ENCODE results near the gene ANKRD65. TPM values are rescaled to one million over a fixed set of nuclear protein-coding genes. Genes with fewer than 3 reads are reported as not detected.

The ANKRD65 gene
- total and polyA plus RNA-seq, 4 experiments from 2014 or later, result not detected

- Mint-ChIP-seq H3K36me3 (no peaks in the 10 kb centered on the region), H3K4me3 (no peak overlapping the region), H3K27ac (no peak overlapping the region), H3K9me3 (no peaks in the 10 kb centered on the region), H3K27me3 (peaks cover 12 to 16% of the 10 kb centered on the region in 2 donors), H3K4me1 (peaks cover 0 to 8% (median under 1%) of the 10 kb centered on the region in 4 donors)
- ChIA-PET CTCF (ENCODE audit: partially characterized antibody) (no interaction called here), POLR2A (ENCODE audit: partially characterized antibody) (no interaction called here)
- no peaks in the 10 kb centered on the region for H3K36me3 ChIP-seq (ENCODE audit: insufficient read depth, low read length)
- H3K4me1 ChIP-seq (ENCODE audit: insufficient read depth, low read length), result peaks cover 7% of the 10 kb centered on the region
- H3K27ac ChIP-seq (ENCODE audit: low read depth, low read length), result no peak overlapping the region
- no peaks in the 10 kb centered on the region for H3K9me3 ChIP-seq (ENCODE audit: control insufficient read depth in 1 of 2, low read length in 2 of 2)
- peaks cover 24% of the 10 kb centered on the region for H3K27me3 ChIP-seq (ENCODE audit: insufficient read depth, low read length)
- DNase-seq, result peak in 1 of 5 donors; percentile 30
- H3K4me3 ChIP-seq (ENCODE audit: low read length in 2 of 2), result no peak overlapping the region
- intact Hi-C loops (cut with micrococcal nuclease), result no loop called here
Measured at GRCh38 chr1:1433804-1434130, 12.7 kb upstream of the ANKRD65 start.

- POLR2A ChIA-PET (ENCODE audit: partially characterized antibody), result no interaction called here
- CTCF ChIA-PET (ENCODE audit: partially characterized antibody), result no interaction called here
- H3K27me3 ChIP-seq (ENCODE audit: insufficient read depth, low read length), result peaks cover 24% of the 10 kb centered on the region
- no peaks in the 10 kb centered on the region for H3K36me3 Mint-ChIP-seq
- H3K4me3 ChIP-seq (ENCODE audit: low read length in 2 of 2), result no peak overlapping the region
- DNase-seq, result peak in 1 of 5 donors; percentile 29
- no peak overlapping the region for H3K27ac Mint-ChIP-seq
- H3K27me3 Mint-ChIP-seq, result peaks cover 14 to 19% of the 10 kb centered on the region in 2 donors
- peaks cover 0 to 13% (median 3%) of the 10 kb centered on the region in 4 donors for H3K4me1 Mint-ChIP-seq
- intact Hi-C loops (cut with micrococcal nuclease), result no loop called here
- H3K9me3 ChIP-seq (ENCODE audit: control insufficient read depth in 1 of 2, low read length in 2 of 2), result no peaks in the 10 kb centered on the region
- no peak overlapping the region for H3K4me3 Mint-ChIP-seq
- no peaks in the 10 kb centered on the region for H3K9me3 Mint-ChIP-seq
- no peaks in the 10 kb centered on the region for H3K36me3 ChIP-seq (ENCODE audit: insufficient read depth, low read length)
- H3K4me1 ChIP-seq (ENCODE audit: insufficient read depth, low read length), result peaks cover 7% of the 10 kb centered on the region
- H3K27ac ChIP-seq (ENCODE audit: low read depth, low read length), result no peak overlapping the region
Measured at GRCh38 chr1:1432951-1433803, 12.1 kb upstream of the ANKRD65 start.

- no peaks in the 10 kb centered on the region for H3K36me3 ChIP-seq (ENCODE audit: insufficient read depth, low read length)
- H3K4me3 ChIP-seq (ENCODE audit: low read length in 2 of 2), result no peak overlapping the region
- peaks cover 24% of the 10 kb centered on the region for H3K27me3 ChIP-seq (ENCODE audit: insufficient read depth, low read length)
- DNase-seq, result peak in 1 of 5 donors; percentile 9
- H3K27ac ChIP-seq (ENCODE audit: low read depth, low read length), result no peak overlapping the region
- intact Hi-C loops (cut with micrococcal nuclease), result no loop called here
- peaks cover 7% of the 10 kb centered on the region for H3K4me1 ChIP-seq (ENCODE audit: insufficient read depth, low read length)
- ChIA-PET POLR2A (ENCODE audit: partially characterized antibody) (no interaction called here), CTCF (ENCODE audit: partially characterized antibody) (no interaction called here)
- Mint-ChIP-seq H3K36me3 (no peaks in the 10 kb centered on the region), H3K4me1 (peaks cover 0 to 13% (median 3%) of the 10 kb centered on the region in 4 donors), H3K27ac (no peak overlapping the region), H3K27me3 (peaks cover 14 to 19% of the 10 kb centered on the region in 2 donors), H3K9me3 (no peaks in the 10 kb centered on the region), H3K4me3 (no peak overlapping the region)
- no peaks in the 10 kb centered on the region for H3K9me3 ChIP-seq (ENCODE audit: control insufficient read depth in 1 of 2, low read length in 2 of 2)
Measured at GRCh38 chr1:1432274-1432950, 11.3 kb upstream of the ANKRD65 start.

- intact Hi-C loops (cut with micrococcal nuclease), result no loop called here
- Histone ChIP-seq H3K27ac (ENCODE audit: low read depth, low read length) (no peak overlapping the region), H3K9me3 (ENCODE audit: control insufficient read depth in 1 of 2, low read length in 2 of 2) (no peaks in the 10 kb centered on the region), H3K4me3 (ENCODE audit: low read length in 2 of 2) (no peak overlapping the region), H3K27me3 (ENCODE audit: insufficient read depth, low read length) (peaks cover 22% of the 10 kb centered on the region), H3K4me1 (ENCODE audit: insufficient read depth, low read length) (peaks cover 7% of the 10 kb centered on the region), H3K36me3 (ENCODE audit: insufficient read depth, low read length) (no peaks in the 10 kb centered on the region)
- H3K27me3 Mint-ChIP-seq, result peaks cover 14 to 19% of the 10 kb centered on the region in 2 donors
- H3K4me3 Mint-ChIP-seq, result no peak overlapping the region
- peaks cover 0 to 13% (median 3%) of the 10 kb centered on the region in 4 donors for H3K4me1 Mint-ChIP-seq
- no peaks in the 10 kb centered on the region for H3K36me3 Mint-ChIP-seq
- CTCF ChIA-PET (ENCODE audit: partially characterized antibody), result no interaction called here
- H3K9me3 Mint-ChIP-seq, result no peaks in the 10 kb centered on the region
- POLR2A ChIA-PET (ENCODE audit: partially characterized antibody), result no interaction called here
- no peak overlapping the region for H3K27ac Mint-ChIP-seq
- peak in 1 of 5 donors; percentile 9 for DNase-seq
Measured at GRCh38 chr1:1431845-1432273, 10.8 kb upstream of the ANKRD65 start.

- CTCF ChIA-PET (ENCODE audit: partially characterized antibody), result no interaction called here
- no peaks in the 10 kb centered on the region for H3K36me3 ChIP-seq (ENCODE audit: insufficient read depth, low read length)
Measured at GRCh38 chr1:1430992-1431844, 10.1 kb upstream of the ANKRD65 start.

GRCh38 chr1:1430114-1430982, 9.3 kb upstream of the ANKRD65 start:
- intact Hi-C loops (cut with micrococcal nuclease), result no loop called here
- Mint-ChIP-seq H3K27ac (no peak overlapping the region), H3K4me1 (peaks cover 0 to 9% (median 3%) of the 10 kb centered on the region in 4 donors), H3K9me3 (no peaks in the 10 kb centered on the region), H3K36me3 (no peaks in the 10 kb centered on the region), H3K4me3 (no peak overlapping the region), H3K27me3 (peaks cover 18 to 19% of the 10 kb centered on the region in 2 donors)
- Histone ChIP-seq H3K4me3 (ENCODE audit: low read length in 2 of 2) (no peak overlapping the region), H3K4me1 (ENCODE audit: insufficient read depth, low read length) (no peaks in the 10 kb centered on the region), H3K27ac (ENCODE audit: low read depth, low read length) (no peak overlapping the region), H3K9me3 (ENCODE audit: control insufficient read depth in 1 of 2, low read length in 2 of 2) (no peaks in the 10 kb centered on the region), H3K27me3 (ENCODE audit: insufficient read depth, low read length) (peaks cover 12% of the 10 kb centered on the region), H3K36me3 (ENCODE audit: insufficient read depth, low read length) (no peaks in the 10 kb centered on the region)
- DNase-seq, result peak in 1 of 5 donors; percentile 27
- ChIA-PET POLR2A (ENCODE audit: partially characterized antibody) (no interaction called here), CTCF (ENCODE audit: partially characterized antibody) (no interaction called here)

More at GRCh38 chr1:1430992-1431844, 10.1 kb upstream of the ANKRD65 start:
- H3K27ac Mint-ChIP-seq, result no peak overlapping the region
- Histone ChIP-seq H3K4me3 (ENCODE audit: low read length in 2 of 2) (no peak overlapping the region), H3K27ac (ENCODE audit: low read depth, low read length) (no peak overlapping the region), H3K4me1 (ENCODE audit: insufficient read depth, low read length) (peaks cover 4% of the 10 kb centered on the region), H3K27me3 (ENCODE audit: insufficient read depth, low read length) (peaks cover 16% of the 10 kb centered on the region), H3K9me3 (ENCODE audit: control insufficient read depth in 1 of 2, low read length in 2 of 2) (no peaks in the 10 kb centered on the region)
- peaks cover 0 to 10% (median 3%) of the 10 kb centered on the region in 4 donors for H3K4me1 Mint-ChIP-seq
- H3K9me3 Mint-ChIP-seq, result no peaks in the 10 kb centered on the region
- no peaks in the 10 kb centered on the region for H3K36me3 Mint-ChIP-seq
- intact Hi-C loops (cut with micrococcal nuclease), result no loop called here
- H3K27me3 Mint-ChIP-seq, result peaks cover 16 to 19% of the 10 kb centered on the region in 2 donors
- DNase-seq, result peak in 1 of 5 donors; percentile 24
- no peak overlapping the region for H3K4me3 Mint-ChIP-seq
- POLR2A ChIA-PET (ENCODE audit: partially characterized antibody), result no interaction called here

All from CD4-positive, alpha-beta memory T cell (primary cell).